ENCODE measurements around the gene PCOLCE2. TPM values are rescaled to one million over a fixed set of nuclear protein-coding genes. Genes with fewer than 3 reads are reported as not detected.

The PCOLCE2 gene
- total and polyA plus RNA-seq, 10 of the 15 experiments (the other 5 are each of a cell fraction or from before 2014, with no cell fraction given): 0.11 to 7.6 (median 0.40) TPM

DNA sequence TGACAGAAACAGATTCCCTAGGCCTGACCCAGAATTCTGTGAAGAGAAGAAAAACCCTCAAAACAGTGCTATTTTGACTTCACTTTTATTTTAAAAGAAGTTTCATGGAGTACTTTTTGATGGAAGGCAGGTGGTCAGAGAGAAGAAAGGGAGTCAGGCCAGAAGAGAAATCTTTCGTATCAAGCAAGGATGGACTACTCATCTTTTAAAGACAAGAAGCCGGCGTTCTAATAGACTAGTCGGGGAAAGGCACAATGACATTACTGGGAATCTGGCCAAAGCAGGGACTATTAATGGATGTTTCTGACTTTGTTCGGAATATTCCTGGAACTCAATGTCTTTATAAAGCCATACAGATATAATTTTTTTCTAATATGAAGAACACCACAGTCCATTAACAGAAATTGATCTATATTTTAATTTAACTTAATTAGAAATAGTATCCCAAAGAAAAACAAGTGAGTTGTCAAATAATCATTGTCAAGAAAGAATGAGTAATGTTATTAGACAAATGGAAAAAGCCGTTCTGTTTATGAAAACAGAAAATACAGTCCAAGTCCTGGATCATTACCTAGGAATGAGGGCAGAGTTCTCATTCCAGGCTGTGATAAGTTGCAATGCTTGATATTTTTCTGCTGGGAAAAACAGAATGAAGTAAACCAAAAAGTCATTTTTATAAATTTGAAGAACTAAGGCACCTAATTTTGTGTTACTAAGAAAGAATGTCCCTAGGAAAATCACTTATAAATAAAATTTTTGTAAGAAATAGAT, 23.7 kb upstream of the PCOLCE2 start:
- Histone ChIP-seq H2AFZ (ENCODE audit: control insufficient read depth, low read depth, low read length) (no peak overlapping the region), H3K4me1 (ENCODE audit: control insufficient read depth, insufficient read depth, low read length) (no peaks in the 10 kb centered on the region), H4K20me1 (ENCODE audit: control insufficient read depth, insufficient read depth) (no peaks in the 10 kb centered on the region), H3K9me3 (replicated peaks; ENCODE audit: control insufficient read depth, insufficient read depth, low read length) (no peaks in the 10 kb centered on the region; the same call in 2 of the 3 replicates), H3K27ac (ENCODE audit: control insufficient read depth, insufficient read depth) (no peak overlapping the region), H3K36me3 (ENCODE audit: control insufficient read depth in 2 of 2, insufficient read depth in 2 of 2, low read length in 1 of 2) (no peaks in the 10 kb centered on the region), H3K27me3 (replicated peaks in 1 of 2; ENCODE audit: control insufficient read depth in 2 of 2, insufficient read depth in 2 of 2, low read length in 1 of 2) (no peaks in the 10 kb centered on the region; a peak in 1 of 4 replicates), H3K9ac (ENCODE audit: control insufficient read depth, insufficient read depth, low read length) (no peak overlapping the region), H3K4me2 (ENCODE audit: control insufficient read depth, insufficient read depth) (no peak overlapping the region), H3K4me3 (no peak overlapping the region), H3K79me2 (ENCODE audit: control insufficient read depth, insufficient read depth, low read length) (no peaks in the 10 kb centered on the region)
- ChIA-PET CTCF (no interaction called here), RAD21 (ENCODE audit: unreplicated experiment) (no interaction called here), SMC1A (ENCODE audit: uncharacterized antibody, unreplicated experiment) (interaction anchor here (1.2 kb wide), 1 partner anchor 10 kb away, joined by 5 read pairs; no protein-coding TSS in a partner anchor), POLR2A (no interaction called here)
- 66% methylated on average over 6 of the region's 6 CpGs for WGBS (ENCODE audit: insufficient coverage, insufficient replicate concordance, low lambda C conversion rate, missing lambda C conversion rate)
- DNase-seq (ENCODE audit: low read depth, low spot score) (no peak), ATAC-seq (no peak), FAIRE-seq (no peak)
- intact Hi-C loops (cut with micrococcal nuclease; ENCODE audit: unreplicated experiment): no loop called here
- BruUV-seq (replicated peaks): no TSS peak
- in situ Hi-C loops (cut with MboI): no loop called here
- TF ChIP-seq MYC (IDR thresholded peaks at IDR 0.05; ENCODE audit: insufficient read depth, insufficient read length, insufficient replicate concordance, low read length, severe bottlenecking) (no peak), NFXL1 (IDR thresholded peaks at IDR 0.05; ENCODE audit: borderline replicate concordance) (no peak), NFYB (IDR thresholded peaks at IDR 0.05; ENCODE audit: insufficient read depth, low read depth, low read length) (no peak), IRF5 (IDR thresholded peaks at IDR 0.05; ENCODE audit: borderline replicate concordance) (no peak), MYB (IDR thresholded peaks at IDR 0.05; ENCODE audit: borderline replicate concordance, low read depth, low read length) (no peak), POLR2AphosphoS5 (IDR thresholded peaks at IDR 0.05; ENCODE audit: low read length) (no peak), BCL11A (IDR thresholded peaks at IDR 0.05; ENCODE audit: low read depth, low read length) (no peak), BHLHE40 (IDR thresholded peaks at IDR 0.05; ENCODE audit: borderline replicate concordance in 1 of 2, low read depth in 2 of 2, low read length in 1 of 2) (no peak), TCF7 (IDR thresholded peaks at IDR 0.05; ENCODE audit: borderline replicate concordance) (no peak), SUPT20H (IDR thresholded peaks at IDR 0.05; ENCODE audit: borderline replicate concordance, control insufficient read depth, low read depth, low read length) (no peak), KLF5 (IDR thresholded peaks at IDR 0.05; ENCODE audit: partially characterized antibody) (no peak), ZZZ3 (IDR thresholded peaks at IDR 0.05; ENCODE audit: control insufficient read depth, insufficient read length, low read depth) (no peak), PKNOX1 (IDR thresholded peaks at IDR 0.05) (no peak), HDGF (IDR thresholded peaks at IDR 0.05) (no peak), SREBF1 (IDR thresholded peaks at IDR 0.05; ENCODE audit: low read length) (no peak), NBN (IDR thresholded peaks at IDR 0.05) (no peak)
- TF ChIP-seq, protein P1, sequence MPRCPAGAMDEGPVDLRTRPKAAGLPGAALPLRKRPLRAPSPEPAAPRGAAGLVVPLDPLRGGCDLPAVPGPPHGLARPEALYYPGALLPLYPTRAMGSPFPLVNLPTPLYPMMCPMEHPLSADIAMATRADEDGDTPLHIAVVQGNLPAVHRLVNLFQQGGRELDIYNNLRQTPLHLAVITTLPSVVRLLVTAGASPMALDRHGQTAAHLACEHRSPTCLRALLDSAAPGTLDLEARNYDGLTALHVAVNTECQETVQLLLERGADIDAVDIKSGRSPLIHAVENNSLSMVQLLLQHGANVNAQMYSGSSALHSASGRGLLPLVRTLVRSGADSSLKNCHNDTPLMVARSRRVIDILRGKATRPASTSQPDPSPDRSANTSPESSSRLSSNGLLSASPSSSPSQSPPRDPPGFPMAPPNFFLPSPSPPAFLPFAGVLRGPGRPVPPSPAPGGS (IDR thresholded peaks at IDR 0.05; ENCODE audit: borderline replicate concordance, insufficient read depth, low read depth, low read length, poor library complexity, severe bottlenecking): no peak

Data from GM12878 (cell line).